ENCODE results near the gene WDR27.

- TF ChIP-seq, protein P1, sequence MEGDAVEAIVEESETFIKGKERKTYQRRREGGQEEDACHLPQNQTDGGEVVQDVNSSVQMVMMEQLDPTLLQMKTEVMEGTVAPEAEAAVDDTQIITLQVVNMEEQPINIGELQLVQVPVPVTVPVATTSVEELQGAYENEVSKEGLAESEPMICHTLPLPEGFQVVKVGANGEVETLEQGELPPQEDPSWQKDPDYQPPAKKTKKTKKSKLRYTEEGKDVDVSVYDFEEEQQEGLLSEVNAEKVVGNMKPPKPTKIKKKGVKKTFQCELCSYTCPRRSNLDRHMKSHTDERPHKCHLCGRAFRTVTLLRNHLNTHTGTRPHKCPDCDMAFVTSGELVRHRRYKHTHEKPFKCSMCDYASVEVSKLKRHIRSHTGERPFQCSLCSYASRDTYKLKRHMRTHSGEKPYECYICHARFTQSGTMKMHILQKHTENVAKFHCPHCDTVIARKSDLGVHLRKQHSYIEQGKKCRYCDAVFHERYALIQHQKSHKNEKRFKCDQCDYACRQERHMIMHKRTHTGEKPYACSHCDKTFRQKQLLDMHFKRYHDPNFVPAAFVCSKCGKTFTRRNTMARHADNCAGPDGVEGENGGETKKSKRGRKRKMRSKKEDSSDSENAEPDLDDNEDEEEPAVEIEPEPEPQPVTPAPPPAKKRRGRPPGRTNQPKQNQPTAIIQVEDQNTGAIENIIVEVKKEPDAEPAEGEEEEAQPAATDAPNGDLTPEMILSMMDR (conservative IDR thresholded peaks at IDR 0.05; ENCODE audit: low read length) = no peak
- no peak for TF ChIP-seq EZH2phosphoT487 (IDR thresholded peaks at IDR 0.05; ENCODE audit: borderline replicate concordance)
These were observed 277.6 kb downstream of the WDR27 start for GRCh38 chr6:169424149-169424804.

Data from Loucy (cell line).